Measurements from ENCODE around the gene QSOX2. TPM values are rescaled to one million over a fixed set of nuclear protein-coding genes. Genes with fewer than 3 reads are reported as not detected.

QSOX2 gene
- total and polyA plus RNA-seq, 4 donors, result 4.9 to 12.2 (median 10.3) TPM

DNA sequence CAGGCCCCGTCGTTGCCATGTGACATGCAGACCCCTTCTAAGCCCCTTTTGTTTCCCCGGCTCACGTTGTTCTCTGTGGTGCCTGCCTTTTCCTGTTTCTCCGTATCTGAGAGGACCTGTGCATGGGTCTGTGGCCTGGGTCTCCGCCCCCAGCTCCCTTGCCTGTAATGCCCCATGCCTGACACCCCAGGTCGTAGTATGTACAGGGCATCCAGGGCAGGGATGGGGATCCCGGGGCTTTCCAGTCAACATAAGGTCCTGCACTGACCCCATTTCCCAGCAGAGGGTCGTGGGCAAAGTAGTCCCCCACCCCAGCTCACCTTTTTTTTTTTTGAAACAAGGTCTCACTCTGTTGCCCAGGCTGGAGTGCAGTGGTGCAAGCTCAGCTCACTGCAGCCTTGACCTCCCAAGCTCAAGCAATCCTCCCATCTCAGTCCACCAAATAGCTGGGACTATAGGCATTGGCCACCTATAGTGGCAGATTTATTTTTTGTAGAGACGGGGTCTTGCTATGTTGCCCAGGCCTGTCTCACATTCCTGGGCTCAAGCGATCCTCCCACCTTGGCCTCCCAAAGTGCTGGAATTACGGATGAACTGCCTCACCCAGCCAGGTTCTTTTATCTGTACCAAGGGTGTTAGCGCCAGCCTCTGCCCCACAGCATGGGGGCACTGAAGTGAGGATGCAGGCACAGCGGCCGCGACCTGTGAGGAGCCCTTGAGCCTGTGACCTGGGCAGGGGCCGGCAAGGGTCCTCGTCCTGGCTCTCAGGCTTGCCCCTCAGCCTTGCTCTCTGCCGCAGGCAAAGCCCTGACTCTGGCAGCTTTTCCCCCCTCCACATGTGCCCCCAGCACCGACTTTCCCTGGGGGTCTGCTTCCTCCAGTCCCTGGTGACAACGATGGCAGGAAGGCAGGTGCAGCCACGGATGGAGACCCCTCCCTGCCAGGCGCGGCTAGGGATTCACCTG lies 19.1 kb upstream of the QSOX2 start:
- TF ChIP-seq, protein P1, sequence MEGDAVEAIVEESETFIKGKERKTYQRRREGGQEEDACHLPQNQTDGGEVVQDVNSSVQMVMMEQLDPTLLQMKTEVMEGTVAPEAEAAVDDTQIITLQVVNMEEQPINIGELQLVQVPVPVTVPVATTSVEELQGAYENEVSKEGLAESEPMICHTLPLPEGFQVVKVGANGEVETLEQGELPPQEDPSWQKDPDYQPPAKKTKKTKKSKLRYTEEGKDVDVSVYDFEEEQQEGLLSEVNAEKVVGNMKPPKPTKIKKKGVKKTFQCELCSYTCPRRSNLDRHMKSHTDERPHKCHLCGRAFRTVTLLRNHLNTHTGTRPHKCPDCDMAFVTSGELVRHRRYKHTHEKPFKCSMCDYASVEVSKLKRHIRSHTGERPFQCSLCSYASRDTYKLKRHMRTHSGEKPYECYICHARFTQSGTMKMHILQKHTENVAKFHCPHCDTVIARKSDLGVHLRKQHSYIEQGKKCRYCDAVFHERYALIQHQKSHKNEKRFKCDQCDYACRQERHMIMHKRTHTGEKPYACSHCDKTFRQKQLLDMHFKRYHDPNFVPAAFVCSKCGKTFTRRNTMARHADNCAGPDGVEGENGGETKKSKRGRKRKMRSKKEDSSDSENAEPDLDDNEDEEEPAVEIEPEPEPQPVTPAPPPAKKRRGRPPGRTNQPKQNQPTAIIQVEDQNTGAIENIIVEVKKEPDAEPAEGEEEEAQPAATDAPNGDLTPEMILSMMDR (IDR thresholded peaks at IDR 0.05; ENCODE audit: control extremely low read depth, extremely low read depth), result no peak
- Histone ChIP-seq H3K9ac (ENCODE audit: insufficient read depth in 1 of 2, low read length in 2 of 2) (no peak overlapping the region), H3K4me3 (no peak overlapping the region), H3K9me3 (ENCODE audit: control insufficient read depth in 4 of 4, insufficient read depth in 3 of 4, low read length in 3 of 4) (no peaks in the 10 kb centered on the region), H3K36me3 (ENCODE audit: control insufficient read depth in 4 of 4, insufficient read depth in 4 of 4, low read length in 4 of 4) (no peaks in the 10 kb centered on the region), H3K27me3 (ENCODE audit: control insufficient read depth in 3 of 3, insufficient read depth in 3 of 3, low read length in 2 of 3) (peaks cover 0 to 4% (median 0%) of the 10 kb centered on the region in 3 donors), H3K27ac (ENCODE audit: low read depth in 1 of 2, low read length in 1 of 2) (no peak overlapping the region), H3K4me1 (ENCODE audit: control insufficient read depth in 5 of 5, insufficient read depth in 5 of 5, low read length in 5 of 5) (peaks cover 0 to 13% (median 0%) of the 10 kb centered on the region in 5 donors)
- no peak for ATAC-seq (ENCODE audit: insufficient read depth, low FRiP score)
- DNase-seq, result no peak
- WGBS, 2 donors, result 74 to 79% methylated on average over 24 of the region's 24 CpGs

DNA sequence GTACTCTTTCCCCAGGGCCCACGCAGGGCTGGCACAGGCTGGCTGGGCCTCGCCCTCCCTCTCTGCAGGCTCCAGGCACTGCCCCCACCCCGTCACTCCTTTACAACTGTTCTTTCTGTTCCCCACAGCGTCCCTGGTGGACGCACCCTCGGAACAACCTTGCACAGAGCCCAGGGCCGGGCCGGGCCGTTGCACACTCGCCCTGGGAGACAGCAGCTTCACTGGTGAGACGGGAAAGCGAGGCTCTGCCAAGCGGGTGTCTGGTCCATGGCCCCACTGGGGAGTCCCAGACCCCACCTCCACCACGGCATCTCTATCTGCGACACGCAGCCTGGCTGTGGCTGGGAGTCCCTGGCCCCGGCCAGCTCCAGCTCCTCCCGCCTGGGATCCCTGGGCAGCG lies 18.4 kb upstream of the QSOX2 start:
- no peaks in the 10 kb centered on the region for H3K36me3 ChIP-seq (ENCODE audit: control insufficient read depth in 4 of 4, insufficient read depth in 4 of 4, low read length in 4 of 4)
- no peak overlapping the region for H3K9ac ChIP-seq (ENCODE audit: insufficient read depth in 1 of 2, low read length in 2 of 2)
- no peak for ATAC-seq (ENCODE audit: insufficient read depth, low FRiP score)
- no peak overlapping the region for H3K27ac ChIP-seq (ENCODE audit: low read depth in 1 of 2, low read length in 1 of 2)
- H3K4me3 ChIP-seq, result no peak overlapping the region
- H3K27me3 ChIP-seq (ENCODE audit: control insufficient read depth in 3 of 3, insufficient read depth in 3 of 3, low read length in 2 of 3), result peaks cover 0 to 4% (median 0%) of the 10 kb centered on the region in 3 donors
- TF ChIP-seq, protein P1 (IDR thresholded peaks at IDR 0.05; ENCODE audit: control extremely low read depth, extremely low read depth), result no peak
- H3K9me3 ChIP-seq (ENCODE audit: control insufficient read depth in 4 of 4, insufficient read depth in 3 of 4, low read length in 3 of 4), result no peaks in the 10 kb centered on the region
- WGBS, 2 donors, result 80 to 92% methylated on average over 17 to 19 of the region's 19 CpGs
- H3K4me1 ChIP-seq (ENCODE audit: control insufficient read depth in 5 of 5, insufficient read depth in 5 of 5, low read length in 5 of 5), result peaks cover 0 to 13% (median 0%) of the 10 kb centered on the region in 5 donors
- no peak for DNase-seq

DNA sequence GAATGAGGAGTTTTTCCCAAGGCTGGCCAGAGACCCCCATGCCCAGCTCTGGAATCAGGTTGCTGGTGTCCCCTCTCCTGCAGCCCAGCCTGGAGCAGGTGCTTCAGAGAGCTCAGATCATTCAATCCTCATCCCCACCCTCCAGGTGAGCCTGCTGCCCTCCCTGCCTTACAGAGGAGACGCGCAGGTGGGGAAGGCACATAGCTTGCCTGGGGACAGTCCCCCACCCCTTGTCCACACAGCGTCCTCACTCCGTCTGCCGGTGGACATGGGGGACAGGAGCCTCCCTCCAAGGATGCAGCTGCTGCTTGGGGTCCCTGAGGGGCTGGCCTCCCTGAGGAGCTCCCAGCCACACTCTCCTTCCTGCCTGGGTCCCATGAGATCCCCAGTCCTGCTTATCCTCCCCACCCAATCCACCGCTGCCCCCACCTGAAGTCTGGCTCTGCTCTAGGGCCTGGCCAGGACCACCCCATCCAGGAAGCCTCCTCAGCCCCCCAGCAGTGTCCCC lies 17.1 kb upstream of the QSOX2 start:
- DNase-seq, result no peak
- no peak overlapping the region for H3K27ac ChIP-seq (ENCODE audit: low read depth in 1 of 2, low read length in 1 of 2)
- 92 to 96% methylated on average over 6 of the region's 6 CpGs for WGBS, 2 donors

More for the DNA sequence above, 17.1 kb upstream of the QSOX2 start:
- TF ChIP-seq, protein P1 (IDR thresholded peaks at IDR 0.05; ENCODE audit: control extremely low read depth, extremely low read depth), result no peak
- Histone ChIP-seq H3K4me1 (ENCODE audit: control insufficient read depth in 5 of 5, insufficient read depth in 5 of 5, low read length in 5 of 5) (peaks cover 0 to 5% (median 0%) of the 10 kb centered on the region in 5 donors), H3K36me3 (ENCODE audit: control insufficient read depth in 4 of 4, insufficient read depth in 4 of 4, low read length in 4 of 4) (no peaks in the 10 kb centered on the region), H3K9me3 (ENCODE audit: control insufficient read depth in 4 of 4, insufficient read depth in 3 of 4, low read length in 3 of 4) (peaks cover 0 to 3% (median 0%) of the 10 kb centered on the region in 4 donors), H3K4me3 (no peak overlapping the region), H3K27me3 (ENCODE audit: control insufficient read depth in 3 of 3, insufficient read depth in 3 of 3, low read length in 2 of 3) (no peaks in the 10 kb centered on the region), H3K9ac (ENCODE audit: insufficient read depth in 1 of 2, low read length in 2 of 2) (no peak overlapping the region)
- no peak for ATAC-seq (ENCODE audit: insufficient read depth, low FRiP score)
